HL-60 (cell line): ENCODE results near the gene STAT1.

Experiments used
- GABPA ChIP-seq: IDR thresholded peaks from 2 replicates; pipeline ENCODE4 v1.6.1; 2012; ENCODE audit warnings: low read depth
- POLR2AphosphoS5 ChIP-seq: IDR thresholded peaks from 2 replicates; pipeline ENCODE4 v1.6.1; 2012; ENCODE audit warnings: low read depth
- TF ChIP-seq, protein P1 (sequence below): IDR thresholded peaks from one replicate; pipeline ENCODE4 v1.5.1; 2011; ENCODE audit warnings: low read length, control low read depth, inconsistent platforms; ENCODE audit not compliant: insufficient read depth
- TF ChIP-seq, protein P2 (sequence below): IDR thresholded peaks from 2 replicates; pipeline ENCODE4 v1.6.1; 2012; ENCODE audit warnings: low read depth; ENCODE audit not compliant: insufficient replicate concordance

DNA sequence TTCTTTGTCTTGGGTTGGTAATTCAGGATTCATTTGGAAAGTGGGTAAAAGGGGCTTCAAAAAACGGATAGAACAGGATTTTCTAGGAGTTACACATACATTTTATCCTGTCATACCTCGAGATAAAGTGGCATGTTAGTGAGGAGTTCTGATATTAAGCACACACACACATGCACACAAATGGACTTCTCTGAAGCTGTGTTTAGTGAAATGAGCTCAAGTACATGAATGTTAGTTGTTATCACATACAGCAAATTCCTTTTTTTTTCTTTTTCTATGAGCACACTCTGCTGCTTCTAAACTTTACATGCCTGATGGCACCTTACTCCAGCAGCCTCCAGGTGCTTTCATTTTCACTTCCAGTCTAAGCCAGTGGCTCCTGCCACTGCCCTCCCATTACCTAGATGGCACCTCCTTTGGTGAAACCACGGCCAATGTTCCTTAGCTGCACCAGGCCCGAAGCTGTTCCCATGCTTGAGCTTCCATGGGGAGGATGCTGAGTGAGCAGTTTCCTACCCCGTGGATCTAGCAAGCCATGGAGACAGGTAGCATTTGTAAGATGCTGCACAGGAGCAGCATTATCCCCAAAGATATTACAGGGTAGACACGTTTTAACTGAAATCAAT, 49.7 kb downstream of the STAT1 start:
- TF ChIP-seq, protein P1, sequence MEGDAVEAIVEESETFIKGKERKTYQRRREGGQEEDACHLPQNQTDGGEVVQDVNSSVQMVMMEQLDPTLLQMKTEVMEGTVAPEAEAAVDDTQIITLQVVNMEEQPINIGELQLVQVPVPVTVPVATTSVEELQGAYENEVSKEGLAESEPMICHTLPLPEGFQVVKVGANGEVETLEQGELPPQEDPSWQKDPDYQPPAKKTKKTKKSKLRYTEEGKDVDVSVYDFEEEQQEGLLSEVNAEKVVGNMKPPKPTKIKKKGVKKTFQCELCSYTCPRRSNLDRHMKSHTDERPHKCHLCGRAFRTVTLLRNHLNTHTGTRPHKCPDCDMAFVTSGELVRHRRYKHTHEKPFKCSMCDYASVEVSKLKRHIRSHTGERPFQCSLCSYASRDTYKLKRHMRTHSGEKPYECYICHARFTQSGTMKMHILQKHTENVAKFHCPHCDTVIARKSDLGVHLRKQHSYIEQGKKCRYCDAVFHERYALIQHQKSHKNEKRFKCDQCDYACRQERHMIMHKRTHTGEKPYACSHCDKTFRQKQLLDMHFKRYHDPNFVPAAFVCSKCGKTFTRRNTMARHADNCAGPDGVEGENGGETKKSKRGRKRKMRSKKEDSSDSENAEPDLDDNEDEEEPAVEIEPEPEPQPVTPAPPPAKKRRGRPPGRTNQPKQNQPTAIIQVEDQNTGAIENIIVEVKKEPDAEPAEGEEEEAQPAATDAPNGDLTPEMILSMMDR: no peak
- TF ChIP-seq, protein P2, sequence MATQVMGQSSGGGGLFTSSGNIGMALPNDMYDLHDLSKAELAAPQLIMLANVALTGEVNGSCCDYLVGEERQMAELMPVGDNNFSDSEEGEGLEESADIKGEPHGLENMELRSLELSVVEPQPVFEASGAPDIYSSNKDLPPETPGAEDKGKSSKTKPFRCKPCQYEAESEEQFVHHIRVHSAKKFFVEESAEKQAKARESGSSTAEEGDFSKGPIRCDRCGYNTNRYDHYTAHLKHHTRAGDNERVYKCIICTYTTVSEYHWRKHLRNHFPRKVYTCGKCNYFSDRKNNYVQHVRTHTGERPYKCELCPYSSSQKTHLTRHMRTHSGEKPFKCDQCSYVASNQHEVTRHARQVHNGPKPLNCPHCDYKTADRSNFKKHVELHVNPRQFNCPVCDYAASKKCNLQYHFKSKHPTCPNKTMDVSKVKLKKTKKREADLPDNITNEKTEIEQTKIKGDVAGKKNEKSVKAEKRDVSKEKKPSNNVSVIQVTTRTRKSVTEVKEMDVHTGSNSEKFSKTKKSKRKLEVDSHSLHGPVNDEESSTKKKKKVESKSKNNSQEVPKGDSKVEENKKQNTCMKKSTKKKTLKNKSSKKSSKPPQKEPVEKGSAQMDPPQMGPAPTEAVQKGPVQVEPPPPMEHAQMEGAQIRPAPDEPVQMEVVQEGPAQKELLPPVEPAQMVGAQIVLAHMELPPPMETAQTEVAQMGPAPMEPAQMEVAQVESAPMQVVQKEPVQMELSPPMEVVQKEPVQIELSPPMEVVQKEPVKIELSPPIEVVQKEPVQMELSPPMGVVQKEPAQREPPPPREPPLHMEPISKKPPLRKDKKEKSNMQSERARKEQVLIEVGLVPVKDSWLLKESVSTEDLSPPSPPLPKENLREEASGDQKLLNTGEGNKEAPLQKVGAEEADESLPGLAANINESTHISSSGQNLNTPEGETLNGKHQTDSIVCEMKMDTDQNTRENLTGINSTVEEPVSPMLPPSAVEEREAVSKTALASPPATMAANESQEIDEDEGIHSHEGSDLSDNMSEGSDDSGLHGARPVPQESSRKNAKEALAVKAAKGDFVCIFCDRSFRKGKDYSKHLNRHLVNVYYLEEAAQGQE: no peak
- TF ChIP-seq POLR2AphosphoS5 (no peak), GABPA (no peak)
